GM10266 (cell line): ENCODE results near the gene KAZN.

Experiments used
- DNase-seq: peaks from one replicate; pipeline ENCODE4 v3.0.0; 2012; ENCODE audit errors: extremely low spot score
- CTCF ChIP-seq: IDR thresholded peaks from 2 replicates; pipeline ENCODE4 v1.5.1; 2012; ENCODE audit warnings: mild to moderate bottlenecking, low read depth; ENCODE audit not compliant: control insufficient read depth, insufficient read depth; ENCODE audit errors: missing control alignments

The KAZN gene

GRCh38 chr1:14612256-14612655, 13.8 kb downstream of the KAZN start:
- no peak for DNase-seq
- TF ChIP-seq CTCF, result no peak

GRCh38 chr1:14613926-14614325, 15.4 kb downstream of the KAZN start:
- DNase-seq, result no peak

GRCh38 chr1:14614341-14614740, 15.9 kb downstream of the KAZN start:
- no peak for TF ChIP-seq CTCF

More at GRCh38 chr1:14613926-14614325, 15.4 kb downstream of the KAZN start:
- TF ChIP-seq CTCF, result no peak

GRCh38 chr1:14615549-14616218, 17.2 kb downstream of the KAZN start:
- no peak for TF ChIP-seq CTCF
- DNase-seq, result no peak

More at GRCh38 chr1:14614341-14614740, 15.9 kb downstream of the KAZN start:
- no peak for DNase-seq

- no peak for DNase-seq
- no peak for TF ChIP-seq CTCF
Measured at GRCh38 chr1:14616632-14617396, 18.3 kb downstream of the KAZN start.

GRCh38 chr1:14617791-14618190, 19.3 kb downstream of the KAZN start:
- DNase-seq, result no peak

More at GRCh38 chr1:14617791-14618190, 19.3 kb downstream of the KAZN start:
- TF ChIP-seq CTCF, result no peak
